D721Med (cell line): ENCODE results near the gene BHLHA9.

Experiments used
- DNase-seq: peaks from one replicate; pipeline ENCODE4 v3.0.0; 2011; ENCODE audit warnings: low spot score; ENCODE audit not compliant: insufficient read length
- FAIRE-seq: peaks from 2 replicates; lab custom pipeline; 2011; peaks lifted over from hg19 to GRCh38; lab: Jason Lieb, UNC
- CTCF ChIP-seq: IDR thresholded peaks from 2 replicates; pipeline ENCODE4 v1.5.1; 2012; ENCODE audit warnings: mild to moderate bottlenecking, control low read depth; ENCODE audit not compliant: insufficient read depth; ENCODE audit errors: missing control alignments

The BHLHA9 gene

GRCh38 chr17:1270210-1271029, at the start of gene BHLHA9:
Gene BHLHA9 (plus strand): TSS chr17:1270444. CDS start chr17:1270564, 120 bp downstream.
- TF ChIP-seq CTCF = no peak
- FAIRE-seq = no peak
- DNase-seq = no peak

- DNase-seq = no peak
- no peak for TF ChIP-seq CTCF
- no peak for FAIRE-seq
Measured at GRCh38 chr17:1221209-1221608, 49.0 kb upstream of the BHLHA9 start.

GRCh38 chr17:1222321-1222720, 47.9 kb upstream of the BHLHA9 start:
- FAIRE-seq (no peak), DNase-seq (no peak)
- TF ChIP-seq CTCF = no peak

GRCh38 chr17:1223662-1224061, 46.6 kb upstream of the BHLHA9 start:
- FAIRE-seq = no peak
- TF ChIP-seq CTCF = no peak
- no peak for DNase-seq

- FAIRE-seq = no peak
- no peak for TF ChIP-seq CTCF
- DNase-seq = no peak
Measured at GRCh38 chr17:1224330-1224729, 45.9 kb upstream of the BHLHA9 start.

- TF ChIP-seq CTCF = no peak
- DNase-seq (no peak), FAIRE-seq (no peak)
Measured at GRCh38 chr17:1226308-1226707, 43.9 kb upstream of the BHLHA9 start.

- FAIRE-seq = no peak
- no peak for DNase-seq
- no peak for TF ChIP-seq CTCF
Measured at GRCh38 chr17:1227365-1227764, 42.9 kb upstream of the BHLHA9 start.
